Activated CD4-positive, CD25-positive, alpha-beta regulatory T cell treated with anti-CD3 and anti-CD28 coated beads, Interleukin-2, amount 50 U/mL, for 16 hours (primary cell): ENCODE results near the gene SESTD1.
"Not testable (repeated sequence)": the region's sequence is repeated elsewhere in the genome, so short reads cannot be mapped to it uniquely, and the experiment has no call there.

Experiments
- DNase-seq: peaks from one replicate; pipeline ENCODE4 v3.0.0-alpha.2; 2020; ENCODE audit warnings: low read depth, low spot score

SESTD1 gene

GRCh38 chr2:179107737-179108136, 156.9 kb downstream of the SESTD1 start:
- DNase-seq: no peak

GRCh38 chr2:179106676-179107428, 157.8 kb downstream of the SESTD1 start:
- DNase-seq: no peak

- no peak for DNase-seq
Measured at GRCh38 chr2:179106342-179106675, 158.3 kb downstream of the SESTD1 start.

DNA sequence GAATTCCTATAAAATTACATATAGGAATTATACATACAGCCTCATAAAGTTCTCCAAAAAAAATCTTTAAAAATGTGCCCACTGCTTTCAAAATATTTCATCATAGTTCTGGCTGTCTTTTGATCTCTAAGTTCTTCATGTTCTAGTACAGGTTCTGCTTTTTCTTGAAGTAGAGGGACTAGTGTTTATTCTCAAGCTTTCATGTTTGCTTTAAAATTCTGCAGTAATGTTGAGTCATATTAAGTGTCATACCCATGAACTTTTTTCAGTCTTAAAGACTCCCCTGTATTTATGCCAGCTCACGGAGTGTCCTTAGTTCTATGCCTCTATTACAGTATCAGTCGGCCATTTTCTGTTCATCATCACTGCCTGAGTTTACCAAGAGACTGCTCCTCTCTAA, 159.9 kb downstream of the SESTD1 start:
- no peak for DNase-seq

DNA sequence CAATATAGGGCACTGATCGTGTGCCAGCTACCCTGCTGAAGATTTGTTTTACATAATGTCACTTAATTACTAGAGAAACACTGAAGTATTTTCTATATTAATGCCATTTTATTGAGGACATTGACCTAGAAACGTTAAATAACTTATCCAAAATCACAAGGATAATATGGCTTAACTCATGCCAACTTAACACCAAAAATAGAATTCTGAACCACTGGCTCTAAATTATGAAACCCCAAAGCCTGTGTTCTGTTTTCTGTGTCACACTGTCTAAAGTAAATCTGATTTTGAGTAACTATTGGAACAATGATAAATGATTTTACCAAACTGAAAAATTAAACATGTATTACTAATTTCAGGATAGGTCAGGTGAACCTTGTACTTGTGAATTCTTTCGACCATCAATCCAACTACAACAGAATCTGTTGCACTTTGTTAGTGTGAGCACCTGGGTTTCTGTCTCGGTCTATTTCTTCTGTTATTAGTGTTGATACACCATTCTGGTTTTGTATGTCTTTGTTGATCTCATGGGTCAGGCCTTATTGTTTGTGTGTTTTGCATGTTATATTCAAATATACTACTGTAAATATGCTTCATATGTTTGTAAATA, 166.4 kb downstream of the SESTD1 start:
- DNase-seq: no peak

- no peak for DNase-seq
Measured at GRCh38 chr2:179097131-179097530, 167.5 kb downstream of the SESTD1 start.

DNA sequence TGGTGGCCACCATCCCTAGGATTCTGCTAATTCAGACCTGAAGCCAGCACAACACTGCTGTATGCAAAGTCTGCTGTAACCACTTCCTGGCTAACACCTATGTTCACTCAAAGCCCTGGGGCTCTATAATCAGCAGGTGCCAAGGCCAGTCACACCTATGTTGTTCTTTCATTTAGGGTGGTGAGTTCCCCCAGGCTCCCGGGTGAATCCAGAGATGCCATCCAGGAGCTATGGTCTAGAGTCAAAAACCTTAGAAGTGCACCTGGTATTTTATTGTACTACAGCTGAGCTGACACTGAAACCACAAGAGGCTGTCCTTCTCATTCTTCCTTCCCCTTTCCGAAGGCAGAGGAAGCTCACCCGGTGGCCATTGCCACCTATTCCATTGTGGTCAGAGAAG, 168.5 kb downstream of the SESTD1 start:
- DNase-seq: peak; percentile 2

DNA sequence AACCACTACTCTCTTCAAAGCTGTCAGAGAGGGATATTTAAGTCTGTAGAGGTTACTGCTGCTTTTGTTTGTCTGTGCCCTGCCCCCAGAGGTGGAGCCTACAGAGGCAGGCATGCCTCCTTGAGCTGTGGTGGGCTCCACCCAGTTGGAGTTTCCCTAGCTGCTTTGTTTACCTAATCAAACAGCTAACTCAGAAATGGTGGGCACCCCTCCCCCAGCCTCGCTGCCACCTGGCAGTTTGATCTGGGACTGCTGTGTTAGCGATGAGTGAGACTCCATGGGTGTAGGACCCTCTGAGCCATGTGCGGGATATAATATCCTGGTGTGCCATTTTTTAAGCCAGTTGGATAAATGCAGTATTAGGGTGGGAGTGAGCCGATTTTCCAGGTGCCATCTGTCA, 171.7 kb downstream of the SESTD1 start:
- DNase-seq: not testable (repeated sequence)

- DNase-seq: no peak
Measured at GRCh38 chr2:179082697-179083096, 181.9 kb downstream of the SESTD1 start.

GRCh38 chr2:179081954-179082353, 182.7 kb downstream of the SESTD1 start:
- DNase-seq: no peak

- no peak for DNase-seq
Measured at GRCh38 chr2:179072527-179072926, 192.1 kb downstream of the SESTD1 start.

GRCh38 chr2:179071810-179072355, 192.7 kb downstream of the SESTD1 start:
- no peak for DNase-seq

- no peak for DNase-seq
Measured at GRCh38 chr2:179070895-179071294, 193.7 kb downstream of the SESTD1 start.

DNA sequence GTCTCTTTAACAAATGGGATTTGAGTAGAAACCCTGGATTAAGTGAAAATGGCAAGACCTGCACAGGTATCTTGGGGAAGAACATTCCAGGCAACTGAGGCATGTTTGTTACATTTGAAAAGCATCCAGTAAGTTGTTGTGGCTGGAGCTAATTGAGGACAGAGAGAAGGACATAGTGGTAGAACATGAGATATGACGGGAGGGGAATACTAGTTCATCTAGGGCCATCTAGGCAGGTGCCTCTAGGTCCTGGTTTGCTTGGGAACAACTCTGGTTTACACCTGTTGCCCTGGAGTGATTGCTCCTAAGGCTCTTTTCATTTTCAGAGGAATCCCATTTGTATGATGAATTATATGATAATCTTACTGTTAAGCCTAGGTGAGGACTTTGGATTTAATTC, 194.9 kb downstream of the SESTD1 start:
- DNase-seq: no peak

DNA sequence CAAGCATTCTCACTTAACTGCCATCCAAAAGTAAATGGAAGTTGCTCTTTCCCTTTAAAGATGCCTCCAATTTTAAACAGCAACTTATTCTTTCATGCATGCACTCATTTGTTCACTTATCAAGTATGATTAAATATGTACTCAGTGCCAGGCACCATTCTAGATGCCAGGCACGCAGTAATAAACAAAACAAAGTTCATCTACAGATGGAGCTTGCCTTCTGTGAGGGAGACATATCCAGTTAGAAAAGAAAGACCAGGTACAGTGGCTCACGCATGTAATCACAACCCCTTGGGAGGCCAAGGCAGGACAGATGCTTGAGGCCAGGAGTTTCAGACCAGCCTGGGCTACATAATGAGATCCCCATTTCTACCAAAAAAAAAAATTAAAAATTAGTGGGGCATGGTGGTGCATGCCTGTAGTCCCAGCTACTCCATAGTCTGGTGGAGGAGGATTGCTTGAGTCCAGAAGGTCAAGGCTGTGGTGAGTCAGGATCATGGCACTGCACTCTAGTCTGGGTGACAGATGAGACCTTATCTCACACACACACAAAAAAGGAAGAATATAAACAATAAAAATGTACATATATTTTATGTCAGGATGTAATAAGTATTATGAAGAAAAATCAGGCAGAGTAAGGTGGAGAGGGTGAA, 195.5 kb downstream of the SESTD1 start:
- no peak for DNase-seq

GRCh38 chr2:179059026-179059700, 205.5 kb downstream of the SESTD1 start:
- DNase-seq: no peak

- DNase-seq: no peak
Measured at GRCh38 chr2:179057737-179058136, 206.9 kb downstream of the SESTD1 start.

- DNase-seq: not testable (repeated sequence)
Measured at GRCh38 chr2:179053568-179053967, 211.1 kb downstream of the SESTD1 start.
